T-helper 22 cell (primary cell): ENCODE results near the gene CCDC15.
"Not testable (repeated sequence)": the region's sequence is repeated elsewhere in the genome, so short reads cannot be mapped to it uniquely, and the experiment has no call there.

ENCODE experiments used
- DNase-seq: peaks from one replicate; pipeline ENCODE4 v3.0.0-alpha.2; 2020; ENCODE audit warnings: low read depth

CCDC15 gene

GRCh38 chr11:125082040-125082439 is 128.0 kb downstream of the CCDC15 start:
- DNase-seq = no peak

- no peak for DNase-seq
Measured at GRCh38 chr11:125082611-125083311, 128.8 kb downstream of the CCDC15 start.

GRCh38 chr11:125083312-125084056 is 129.5 kb downstream of the CCDC15 start:
- no peak for DNase-seq

- no peak for DNase-seq
Measured at GRCh38 chr11:125084057-125084416, 130.0 kb downstream of the CCDC15 start.

GRCh38 chr11:125084761-125085231 is 130.8 kb downstream of the CCDC15 start:
- DNase-seq = no peak

GRCh38 chr11:125085301-125086081 is 131.5 kb downstream of the CCDC15 start:
- no peak for DNase-seq

GRCh38 chr11:125086633-125087296 is 132.8 kb downstream of the CCDC15 start:
- DNase-seq = no peak

GRCh38 chr11:125088123-125088522 is 134.1 kb downstream of the CCDC15 start:
- no peak for DNase-seq

- no peak for DNase-seq
Measured at GRCh38 chr11:125088576-125089455, 134.8 kb downstream of the CCDC15 start.

- not testable (repeated sequence) for DNase-seq
Measured at GRCh38 chr11:125089481-125089880, 135.5 kb downstream of the CCDC15 start.

- DNase-seq = not testable (repeated sequence)
Measured at GRCh38 chr11:125090151-125090550, 136.1 kb downstream of the CCDC15 start.

- DNase-seq = no peak
Measured at GRCh38 chr11:125090816-125091215, 136.8 kb downstream of the CCDC15 start.
